Adrenal gland (tissue), 12 donors: ENCODE data around the gene EFHC1. TPM values are rescaled to one million over a fixed set of nuclear protein-coding genes. Genes with fewer than 3 reads are reported as not detected.
A peak's percentile ranks its signal among the peaks of the same experiment; 100 is the strongest.

Experiments
- DNase-seq, 7 donors: peaks; one replicate each; pipeline ENCODE4 v3.0.0-alpha.2; 2019 to 2020
- H3K27ac ChIP-seq, 5 donors: fragments of 200-600 bp; sonication (generic) in 4 of 5; 1 replicate in 3 of 5; 2 replicates in 2 of 5; pipeline versions ENCODE4 v1.5.1 to v1.8.0; 2016 to 2020; ENCODE audit warnings: mild to moderate bottlenecking in 1 of 5
- H3K27me3 ChIP-seq: fragments of 200-600 bp; 2 replicates; pipeline ENCODE4 v1.8.0; 2021
- H3K36me3 ChIP-seq, 2 donors: fragments of 200-600 bp; replicated peaks in 1 of 2; 1 replicate in 1 of 2; 2 replicates in 1 of 2; pipeline versions ENCODE4 v1.5.1 to v1.8.0; 2018 to 2022
- H3K4me1 ChIP-seq, 2 donors: fragments of 200-600 bp; replicated peaks in 1 of 2; 1 replicate in 1 of 2; 2 replicates in 1 of 2; pipeline versions ENCODE4 v1.5.1 to v1.8.0; 2018 to 2021
- H3K4me3 ChIP-seq, 4 donors: fragments of 200-600 bp; sonication (generic) in 3 of 4; one replicate each; pipeline ENCODE4 v1.5.1; 2016 to 2018
- H3K9me3 ChIP-seq, 3 donors: fragments of 200-600 bp; sonication (generic) in 1 of 3; replicated peaks in 1 of 3; 1 replicate in 2 of 3; 2 replicates in 1 of 3; pipeline versions ENCODE4 v1.5.1 to v1.8.0; 2016 to 2021
- POLR2A ChIP-seq, 2 donors: fragments of 450-650 bp; IDR thresholded peaks; one replicate each; pipeline ENCODE4 v1.6.1; 2017; ENCODE audit warnings: antibody characterized with exemption in 2 of 2, mild to moderate bottlenecking in 2 of 2, moderate library complexity in 1 of 2
- WGBS, 4 donors: extraction: QIAGEN DNeasy Blood & Tissue Kit in 2 of 4; methylation state at CpG; one replicate each; pipeline versions ENCODE4 v1.1.5 to v1.1.7; 2013 to 2017; 5-methylcytosine and 5-hydroxymethylcytosine counted together
- intact Hi-C, 2 donors: fragments of 100-400 bp; cut with DNase I; formaldehyde crosslinking; loops; one replicate each; pipeline versions ENCODE4 v1.14.1 to v1.15.0; 2022 to 2023
- polyA plus RNA-seq, 3 donors: library from polyadenylated mRNA; stranded (reverse); fragments of 200-250 nt in 2 of 3; fragments of 350-450 nt in 1 of 3; fragmentation: Illumina TruSeq in 1 of 3; extraction: RNeasy Lipid Tissue Mini Kit (QIAGEN cat#74804) in 1 of 3; gene quantifications; one replicate each; pipeline ENCODE4 v1.2.3, GENCODE V29; 2013 to 2014
- total RNA-seq, 9 donors: library from RNA; depleted of rRNA in 4 of 9; stranded (reverse); fragments of >200 nt in 4 of 9; fragments of 120-200 nt in 1 of 9; fragmentation: NEBNext Ultra II Directional in 1 of 9; extraction: Animal tissue kit (Norgen Biotek cat#: 25700) in 1 of 9; gene quantifications; one replicate each; pipeline versions ENCODE4 v1.1.0 to v1.2.4, GENCODE V29; 2013 to 2023
- TF ChIP-seq, protein P1 (sequence below), 6 experiments: fragments of 450-650 bp in 4 of 6; fragments of 200-600 bp in 2 of 6; sonication (generic) in 1 of 6; IDR thresholded peaks; 1 replicate in 5 of 6; 2 replicates in 1 of 6; pipeline versions ENCODE4 v1.5.1 to v1.8.0; 2016 to 2021; ENCODE audit warnings: antibody characterized with exemption in 6 of 6, mild to moderate bottlenecking in 2 of 6, moderate library complexity in 1 of 6
- donor health status: healthy with polysubstance abuse.
- donor health status: Bipolar disorder and iron deficiency.
- donor health status: DM: yes; HTN: yes; CAD: no.
- donor health status: DM: no; HTN: no; CAD: no.
- donor health status: DM: no; HTN: no; CAD: no.
- donor health status: DM: yes; HTN: yes; CAD: no.

EFHC1 gene
- total and polyA plus RNA-seq, 12 donors: 4.0 to 47.9 (median 16.8) TPM

- Histone ChIP-seq H3K27ac (no peak overlapping the region), H3K4me1 (peaks cover 23 to 45% of the 10 kb centered on the region in 2 donors), H3K9me3 (no peaks in the 10 kb centered on the region), H3K4me3 (no peak overlapping the region), H3K27me3 (no peaks in the 10 kb centered on the region), H3K36me3 (no peaks in the 10 kb centered on the region)
- no peak for TF ChIP-seq POLR2A (IDR thresholded peaks at IDR 0.05)
- TF ChIP-seq, protein P1, sequence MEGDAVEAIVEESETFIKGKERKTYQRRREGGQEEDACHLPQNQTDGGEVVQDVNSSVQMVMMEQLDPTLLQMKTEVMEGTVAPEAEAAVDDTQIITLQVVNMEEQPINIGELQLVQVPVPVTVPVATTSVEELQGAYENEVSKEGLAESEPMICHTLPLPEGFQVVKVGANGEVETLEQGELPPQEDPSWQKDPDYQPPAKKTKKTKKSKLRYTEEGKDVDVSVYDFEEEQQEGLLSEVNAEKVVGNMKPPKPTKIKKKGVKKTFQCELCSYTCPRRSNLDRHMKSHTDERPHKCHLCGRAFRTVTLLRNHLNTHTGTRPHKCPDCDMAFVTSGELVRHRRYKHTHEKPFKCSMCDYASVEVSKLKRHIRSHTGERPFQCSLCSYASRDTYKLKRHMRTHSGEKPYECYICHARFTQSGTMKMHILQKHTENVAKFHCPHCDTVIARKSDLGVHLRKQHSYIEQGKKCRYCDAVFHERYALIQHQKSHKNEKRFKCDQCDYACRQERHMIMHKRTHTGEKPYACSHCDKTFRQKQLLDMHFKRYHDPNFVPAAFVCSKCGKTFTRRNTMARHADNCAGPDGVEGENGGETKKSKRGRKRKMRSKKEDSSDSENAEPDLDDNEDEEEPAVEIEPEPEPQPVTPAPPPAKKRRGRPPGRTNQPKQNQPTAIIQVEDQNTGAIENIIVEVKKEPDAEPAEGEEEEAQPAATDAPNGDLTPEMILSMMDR (IDR thresholded peaks at IDR 0.05): no peak
- 59 to 92% (median 88%) methylated on average over 4 of the region's 4 CpGs for WGBS, 4 donors
- intact Hi-C loops: no loop called here
- no peak for DNase-seq
Measured at GRCh38 chr6:52549428-52549827, 129.3 kb downstream of the EFHC1 start.

DNA sequence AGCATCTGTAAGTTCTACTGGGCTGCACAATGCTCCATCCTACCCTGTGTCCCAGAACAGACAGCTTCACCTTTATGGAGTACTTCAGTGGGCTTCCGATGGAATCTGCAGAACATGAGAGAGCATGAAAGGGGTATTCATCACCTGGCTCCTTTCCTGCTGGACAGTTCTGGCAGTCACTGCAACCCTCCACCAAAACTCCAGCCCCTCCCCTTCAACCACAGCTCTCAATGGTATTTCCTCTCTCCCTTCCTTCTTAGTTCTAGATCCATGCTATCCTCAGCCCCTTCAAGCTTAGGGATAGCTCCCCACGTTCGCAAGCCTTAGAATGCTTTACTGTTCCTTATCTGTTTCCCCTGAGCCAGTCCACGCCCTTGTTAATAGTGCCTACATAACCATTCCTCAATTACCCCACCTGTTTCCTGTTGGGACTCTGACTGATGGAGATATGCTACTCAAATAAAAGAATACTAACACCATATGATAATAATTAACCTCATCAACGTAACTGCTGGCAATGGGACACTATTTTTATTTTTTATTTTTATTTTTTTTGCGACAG is 130.0 kb downstream of the EFHC1 start:
- no peak for TF ChIP-seq POLR2A (IDR thresholded peaks at IDR 0.05)
- TF ChIP-seq, protein P1 (IDR thresholded peaks at IDR 0.05): no peak
- intact Hi-C loops: no loop called here
- 79 to 89% (median 81%) methylated on average over 6 of the region's 6 CpGs for WGBS, 4 donors

DNA sequence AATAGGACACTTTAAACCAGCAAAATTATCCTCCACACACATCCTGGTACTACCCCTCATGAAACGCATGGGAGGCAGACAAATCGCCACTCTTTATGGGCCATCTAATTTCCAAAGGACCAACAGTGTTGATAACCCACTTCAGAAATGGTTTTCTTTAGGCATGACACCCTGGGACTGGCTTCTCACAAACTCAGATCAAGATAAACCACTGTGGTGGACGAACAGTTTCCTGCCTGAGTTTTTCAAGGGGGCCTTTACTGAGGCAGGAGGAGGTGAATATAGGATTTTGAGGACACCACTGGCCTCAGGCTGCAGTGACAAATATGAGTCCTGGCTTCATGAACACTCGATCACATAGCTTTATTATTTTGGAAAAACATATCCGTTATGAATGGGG is 130.7 kb downstream of the EFHC1 start:
- no peak for DNase-seq
- 81 to 91% (median 84%) methylated on average over 5 of the region's 5 CpGs for WGBS, 4 donors
- intact Hi-C loops: no loop called here
- TF ChIP-seq, protein P1 (IDR thresholded peaks at IDR 0.05): no peak
- Histone ChIP-seq H3K4me1 (peaks cover 9 to 33% of the 10 kb centered on the region in 2 donors), H3K4me3 (no peak overlapping the region), H3K9me3 (no peaks in the 10 kb centered on the region), H3K27me3 (no peaks in the 10 kb centered on the region), H3K27ac (peak overlapping the region in 1 of 5 donors; percentile 51), H3K36me3 (no peaks in the 10 kb centered on the region)

More for the DNA sequence above, 130.0 kb downstream of the EFHC1 start:
- H3K4me1 ChIP-seq: peaks cover 16 to 40% of the 10 kb centered on the region in 2 donors
- H3K27me3 ChIP-seq: no peaks in the 10 kb centered on the region
- no peak overlapping the region for H3K4me3 ChIP-seq
- DNase-seq: no peak
- no peak overlapping the region for H3K27ac ChIP-seq
- H3K9me3 ChIP-seq: no peaks in the 10 kb centered on the region
- H3K36me3 ChIP-seq: no peaks in the 10 kb centered on the region

DNA sequence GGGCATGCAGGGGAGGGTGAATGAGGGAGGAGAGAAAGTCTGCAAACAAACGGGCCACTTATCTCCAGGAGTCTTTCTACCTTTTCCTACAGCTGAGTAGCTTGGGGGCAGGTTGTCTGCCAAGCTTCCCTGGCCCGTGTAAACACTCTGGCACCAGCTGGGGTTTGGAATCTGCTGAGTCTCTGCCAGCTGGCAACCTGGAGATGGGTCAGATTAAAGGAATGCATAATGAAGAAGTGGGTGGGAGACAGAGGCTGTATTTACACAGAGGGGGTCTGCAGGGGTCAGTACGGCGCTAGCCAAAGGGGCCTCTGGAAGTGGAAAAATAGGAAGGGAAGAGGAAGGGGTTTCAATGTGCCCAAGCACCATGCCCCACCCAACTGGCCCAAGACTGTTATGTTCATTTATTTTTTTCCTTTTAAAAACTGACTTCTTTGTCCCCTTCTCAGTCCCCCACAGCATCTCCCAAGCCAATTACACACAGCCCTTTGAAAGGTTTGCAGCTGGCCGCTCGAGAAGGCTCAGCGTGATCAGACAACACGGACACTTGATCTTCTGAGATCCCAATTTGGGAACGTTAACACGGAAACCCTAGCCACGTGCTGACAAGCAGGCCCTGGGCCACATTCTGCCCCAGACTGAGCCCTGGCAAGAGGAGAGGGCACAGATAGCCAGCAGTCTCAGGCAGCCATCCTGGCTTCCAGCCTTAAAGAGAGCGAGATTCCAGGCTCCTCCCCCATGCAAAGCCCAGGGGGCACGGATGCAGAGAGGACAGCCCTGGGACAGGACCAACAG is 131.5 kb downstream of the EFHC1 start:
- no peak overlapping the region for H3K4me3 ChIP-seq
- TF ChIP-seq, protein P1 (IDR thresholded peaks at IDR 0.05): no peak
- TF ChIP-seq POLR2A (IDR thresholded peaks at IDR 0.05): no peak
- H3K4me1 ChIP-seq: peaks cover 8 to 33% of the 10 kb centered on the region in 2 donors
- no peaks in the 10 kb centered on the region for H3K9me3 ChIP-seq
- intact Hi-C loops: no loop called here
- no peaks in the 10 kb centered on the region for H3K36me3 ChIP-seq
- WGBS, 4 donors: 41 to 62% (median 51%) methylated on average over 8 to 13 of the region's 13 CpGs
- H3K27me3 ChIP-seq: no peaks in the 10 kb centered on the region
- H3K27ac ChIP-seq: peak overlapping the region in 2 of 5 donors; percentile 36 to 51
- peak; percentile 26 to 88 (median 79) for DNase-seq
